Retinal pigment epithelial cell (primary cell): ENCODE data around the gene RFLNA.

Experiments used
- DNase-seq: peaks from one replicate; pipeline ENCODE4 v3.0.0-alpha.2; 2010; ENCODE audit warnings: low read depth
- H3K4me3 ChIP-seq: 2 replicates; pipeline ENCODE4 v1.5.1; 2011; ENCODE audit warnings: mild to moderate bottlenecking, low read length, control low read depth, moderate library complexity
- CTCF ChIP-seq: conservative IDR thresholded peaks from 2 replicates; pipeline ENCODE4 v1.5.1; 2011; ENCODE audit warnings: low read depth, low read length, control low read depth, inconsistent platforms

Gene RFLNA

GRCh38 chr12:124308741-124309140 lies 13.8 kb downstream of the RFLNA start:
- no peak for TF ChIP-seq CTCF
- no peak for DNase-seq
- no peak overlapping the region for H3K4me3 ChIP-seq

GRCh38 chr12:124309231-124309630 lies 14.3 kb downstream of the RFLNA start:
- no peak for DNase-seq
- no peak for TF ChIP-seq CTCF
- no peak overlapping the region for H3K4me3 ChIP-seq

- no peak overlapping the region for H3K4me3 ChIP-seq
- no peak for TF ChIP-seq CTCF
- DNase-seq = no peak
Observed at GRCh38 chr12:124309744-124310143, 14.9 kb downstream of the RFLNA start.

DNA sequence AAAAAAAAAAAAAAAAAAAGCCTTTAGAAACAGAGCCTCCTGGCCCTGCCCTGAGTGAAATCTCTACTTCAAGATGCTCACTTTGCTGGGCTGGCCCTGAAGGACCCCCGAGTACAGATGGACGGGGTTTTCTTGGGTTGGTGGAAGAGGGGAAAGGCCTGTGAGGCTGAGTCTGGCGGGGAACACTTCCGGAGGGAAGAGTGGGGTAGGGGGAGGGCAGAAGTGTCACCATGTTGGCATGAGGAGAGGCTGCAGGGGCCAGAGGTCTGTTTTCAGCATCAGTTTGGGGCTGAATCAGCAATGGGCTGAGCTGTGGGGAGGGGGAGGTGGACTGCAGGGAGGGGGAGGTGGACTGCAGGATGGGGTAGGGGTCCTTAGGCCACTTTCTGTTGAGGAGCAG lies 15.3 kb downstream of the RFLNA start:
- TF ChIP-seq CTCF = no peak
- no peak overlapping the region for H3K4me3 ChIP-seq
- DNase-seq = no peak

DNA sequence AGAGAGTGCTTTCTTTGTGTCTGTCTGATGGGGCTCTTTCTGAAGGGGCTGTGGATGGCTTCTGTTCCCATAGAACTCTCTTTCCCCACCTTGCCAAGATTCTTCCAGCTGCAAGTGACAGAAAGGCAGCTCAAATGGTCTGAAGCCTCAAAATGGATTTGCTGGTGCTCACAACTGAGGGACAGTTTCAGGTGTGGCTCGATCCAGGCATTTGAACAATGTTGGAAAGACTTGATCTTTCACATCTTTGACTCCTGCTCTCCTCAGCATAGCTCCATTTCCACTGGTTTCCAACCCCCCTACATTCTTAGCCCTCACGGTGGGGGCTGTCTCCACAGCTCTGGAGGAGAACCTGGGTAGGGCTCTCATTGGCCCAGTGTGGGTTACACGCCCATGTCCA lies 15.9 kb downstream of the RFLNA start:
- TF ChIP-seq CTCF = no peak
- no peak for DNase-seq

GRCh38 chr12:124311292-124312109 lies 16.6 kb downstream of the RFLNA start:
- DNase-seq = no peak
- H3K4me3 ChIP-seq = no peak overlapping the region
- no peak for TF ChIP-seq CTCF

More for the DNA sequence above, 15.9 kb downstream of the RFLNA start:
- no peak overlapping the region for H3K4me3 ChIP-seq

DNA sequence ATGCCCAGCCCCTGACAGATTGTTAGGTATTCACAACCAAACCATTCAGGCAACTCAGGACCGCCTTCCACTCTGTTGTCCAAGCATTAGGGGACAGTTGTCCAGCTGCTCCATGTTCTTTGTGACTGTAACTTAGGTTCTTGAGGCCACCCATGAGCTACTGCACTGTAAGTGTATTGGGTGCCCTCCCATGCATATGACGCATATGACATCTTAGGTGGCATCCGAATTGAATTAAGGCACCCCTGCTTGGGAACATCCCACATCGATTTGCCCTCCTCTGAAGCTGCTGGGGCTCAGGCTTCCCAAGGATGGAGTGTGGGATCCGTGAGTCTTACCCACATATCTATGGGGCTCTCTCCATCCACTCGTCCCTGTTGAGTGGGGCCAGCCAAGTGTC lies 17.7 kb downstream of the RFLNA start:
- no peak for TF ChIP-seq CTCF

More for the DNA sequence above, 17.7 kb downstream of the RFLNA start:
- DNase-seq = no peak
- H3K4me3 ChIP-seq = no peak overlapping the region
